Transverse colon (tissue), 4 donors: Measurements from ENCODE around the gene SLC12A7.

ENCODE experiments used
- CTCF ChIP-seq, 5 experiments: fragments of 200-600 bp in 3 of 5; fragments of 450-650 bp in 2 of 5; sonication (generic) in 3 of 5; IDR thresholded peaks; 1 replicate in 2 of 5; 2 replicates in 3 of 5; pipeline ENCODE4 v1.5.1; 2016 to 2017; ENCODE audit warnings: antibody characterized with exemption in 5 of 5, inconsistent platforms in 3 of 5, mild to moderate bottlenecking in 2 of 5, moderate library complexity in 1 of 5
- EP300 ChIP-seq: sonication (generic); formaldehyde crosslinking; IDR thresholded peaks from one replicate; pipeline ENCODE4 v1.6.1; 2017; ENCODE audit warnings: antibody characterized with exemption, low read depth
- POLR2A ChIP-seq: fragments of 450-650 bp; IDR thresholded peaks from one replicate; pipeline ENCODE4 v1.6.1; 2016; ENCODE audit warnings: antibody characterized with exemption, mild to moderate bottlenecking, moderate library complexity
- POLR2AphosphoS5 ChIP-seq, 3 donors: sonication (generic); formaldehyde crosslinking; IDR thresholded peaks; one replicate each; pipeline ENCODE4 v1.6.1; 2016; ENCODE audit warnings: antibody characterized with exemption in 3 of 3

- TF ChIP-seq CTCF (IDR thresholded peaks at IDR 0.05), result no peak
- no peak for TF ChIP-seq EP300
- TF ChIP-seq POLR2A, result no peak
- no peak for TF ChIP-seq POLR2AphosphoS5 (IDR thresholded peaks at IDR 0.05)
Observed at GRCh38 chr5:1054799-1055775, 56.8 kb downstream of the SLC12A7 start.
